ENCODE measurements around the gene URB2. TPM values are rescaled to one million over a fixed set of nuclear protein-coding genes. Genes with fewer than 3 reads are reported as not detected.
A peak's percentile ranks its signal among the peaks of the same experiment; 100 is the strongest.
"Not testable (repeated sequence)": the region's sequence is repeated elsewhere in the genome, so short reads cannot be mapped to it uniquely, and the experiment has no call there.

The URB2 gene
- total RNA-seq, 2 donors from 2014 or later: 11.4 to 15.7 TPM

GRCh38 chr1:229600229-229600628, 25.8 kb upstream of the URB2 start:
- no peak for ATAC-seq
- H3K36me3 Mint-ChIP-seq: peaks cover 16 to 27% of the 10 kb centered on the region in 2 donors
- no peak overlapping the region for H3K27ac Mint-ChIP-seq
- no peaks in the 10 kb centered on the region for H3K9me3 Mint-ChIP-seq
- no peak for DNase-seq (ENCODE audit: low spot score in 2 of 2)

DNA sequence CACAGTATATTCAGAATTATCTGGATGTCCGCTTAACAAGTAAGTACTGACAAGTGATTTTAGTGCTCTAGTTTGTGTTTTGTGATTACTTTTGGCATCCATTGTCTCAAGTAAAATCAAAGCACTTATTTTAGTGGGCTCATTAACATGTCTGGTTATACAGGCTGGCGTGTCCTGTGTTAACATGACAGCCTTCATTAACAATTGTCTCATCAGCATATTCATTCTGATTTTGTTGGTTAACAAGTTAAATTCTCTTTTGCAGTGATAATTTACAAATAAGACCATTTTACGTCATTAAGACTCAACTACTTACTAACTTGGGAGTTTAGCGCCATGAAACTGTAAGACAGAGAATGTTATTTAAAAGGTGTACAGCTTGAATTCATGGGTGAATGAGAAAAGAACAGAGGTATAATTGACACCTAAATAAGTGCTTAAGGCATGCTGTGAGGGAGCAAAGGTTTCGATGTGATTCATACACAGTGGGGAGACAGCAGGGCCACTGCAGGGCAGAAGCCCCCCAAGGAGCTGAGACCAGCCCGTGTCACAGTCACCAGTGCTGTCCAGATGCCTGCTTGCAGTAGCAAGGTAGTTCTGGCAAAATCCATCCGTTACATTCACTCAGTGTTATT, 22.6 kb upstream of the URB2 start:
- ATAC-seq: no peak
- peaks cover 27 to 43% of the 10 kb centered on the region in 2 donors for H3K36me3 Mint-ChIP-seq
- no peak overlapping the region for H3K27ac Mint-ChIP-seq
- DNase-seq (ENCODE audit: low spot score in 2 of 2): no peak
- no peaks in the 10 kb centered on the region for H3K9me3 Mint-ChIP-seq

- Mint-ChIP-seq H3K9me3 (no peaks in the 10 kb centered on the region), H3K36me3 (peaks cover 21 to 25% of the 10 kb centered on the region in 2 donors), H3K27ac (no peak overlapping the region)
- peak; percentile 45 to 87 for ATAC-seq
- no peak for DNase-seq (ENCODE audit: low spot score in 2 of 2)
Observed at GRCh38 chr1:229607370-229607769, 18.7 kb upstream of the URB2 start.

GRCh38 chr1:229608590-229608989, 17.5 kb upstream of the URB2 start:
- Mint-ChIP-seq H3K9me3 (no peaks in the 10 kb centered on the region), H3K27ac (no peak overlapping the region), H3K36me3 (peaks cover 16 to 27% of the 10 kb centered on the region in 2 donors)
- DNase-seq (ENCODE audit: low spot score in 2 of 2) (no peak), ATAC-seq (no peak)

DNA sequence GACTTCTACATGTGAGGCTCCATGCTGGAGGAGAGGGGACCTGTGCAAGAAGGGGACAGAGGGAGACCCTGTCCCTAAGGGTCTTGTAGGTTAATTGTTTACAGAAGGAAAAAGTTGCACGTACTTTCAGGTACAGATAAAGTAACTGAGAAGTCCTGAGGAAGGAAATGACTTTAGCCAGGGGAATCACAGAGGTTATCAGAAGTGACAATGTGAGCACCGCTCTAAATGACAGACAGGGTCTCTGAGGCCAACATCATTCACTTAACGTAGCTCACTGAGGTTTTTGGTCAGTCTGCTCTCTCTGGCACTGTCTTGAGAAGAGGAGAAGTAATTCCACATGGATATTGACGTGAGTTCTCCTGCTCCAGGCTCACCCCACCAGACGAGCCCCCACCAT, 12.1 kb upstream of the URB2 start:
- H3K9me3 Mint-ChIP-seq: no peaks in the 10 kb centered on the region
- no peak for ATAC-seq
- H3K27ac Mint-ChIP-seq: no peak overlapping the region
- DNase-seq (ENCODE audit: low spot score in 2 of 2): no peak
- peaks cover 0 to 15% of the 10 kb centered on the region in 2 donors for H3K36me3 Mint-ChIP-seq

DNA sequence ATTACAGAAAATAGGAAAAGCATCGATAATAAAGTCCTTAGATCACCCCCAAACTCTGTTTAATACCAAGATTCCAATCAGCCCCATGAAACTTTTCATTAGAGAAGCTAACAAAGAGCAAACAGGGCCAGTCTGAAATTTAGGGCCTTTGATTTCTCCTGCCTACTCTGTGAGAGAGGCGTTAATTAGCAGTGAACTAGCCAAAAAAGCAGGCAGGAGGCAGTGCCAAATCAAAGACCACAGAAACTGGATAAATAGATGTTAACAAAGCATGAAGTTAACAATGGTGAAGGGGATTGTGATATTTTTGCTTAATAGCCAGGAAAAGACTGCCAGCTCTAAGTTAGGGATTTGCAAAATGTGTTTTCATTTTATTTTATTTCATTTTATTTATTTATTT, 11.3 kb upstream of the URB2 start:
- Mint-ChIP-seq H3K36me3 (peaks cover 0 to 15% of the 10 kb centered on the region in 2 donors), H3K9me3 (no peaks in the 10 kb centered on the region), H3K27ac (no peak overlapping the region)
- DNase-seq (ENCODE audit: low spot score in 2 of 2): no peak
- ATAC-seq: no peak

GRCh38 chr1:229617351-229618100, 8.5 kb upstream of the URB2 start:
- Mint-ChIP-seq H3K36me3 (peaks cover 0 to 4% of the 10 kb centered on the region in 2 donors), H3K27ac (no peak overlapping the region)

DNA sequence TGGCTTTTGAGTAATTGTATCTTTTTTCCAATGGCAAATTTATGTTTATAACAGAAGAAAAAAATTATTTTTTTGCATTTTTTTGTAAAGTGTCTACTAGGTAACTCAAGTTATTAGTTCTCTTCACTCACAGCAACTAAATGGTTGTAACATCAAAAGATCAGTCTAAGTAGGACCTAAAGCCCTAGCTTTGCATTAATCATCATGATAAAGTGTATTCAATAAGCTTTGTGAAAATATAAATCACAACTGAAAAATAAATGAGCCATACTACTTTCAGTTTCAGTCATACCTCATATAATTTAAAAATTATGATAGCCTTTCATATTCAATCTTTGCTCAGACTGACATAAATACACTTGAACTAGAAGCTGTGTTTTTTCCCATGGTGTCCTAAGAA, 7.0 kb upstream of the URB2 start:
- no peaks in the 10 kb centered on the region for H3K9me3 Mint-ChIP-seq
- H3K27ac Mint-ChIP-seq: no peak overlapping the region
- peak; percentile 52 to 80 for ATAC-seq
- DNase-seq (ENCODE audit: low spot score in 2 of 2): no peak
- no peaks in the 10 kb centered on the region for H3K36me3 Mint-ChIP-seq

More at GRCh38 chr1:229617351-229618100, 8.5 kb upstream of the URB2 start:
- no peak for DNase-seq (ENCODE audit: low spot score in 2 of 2)
- no peaks in the 10 kb centered on the region for H3K9me3 Mint-ChIP-seq
- no peak for ATAC-seq

DNA sequence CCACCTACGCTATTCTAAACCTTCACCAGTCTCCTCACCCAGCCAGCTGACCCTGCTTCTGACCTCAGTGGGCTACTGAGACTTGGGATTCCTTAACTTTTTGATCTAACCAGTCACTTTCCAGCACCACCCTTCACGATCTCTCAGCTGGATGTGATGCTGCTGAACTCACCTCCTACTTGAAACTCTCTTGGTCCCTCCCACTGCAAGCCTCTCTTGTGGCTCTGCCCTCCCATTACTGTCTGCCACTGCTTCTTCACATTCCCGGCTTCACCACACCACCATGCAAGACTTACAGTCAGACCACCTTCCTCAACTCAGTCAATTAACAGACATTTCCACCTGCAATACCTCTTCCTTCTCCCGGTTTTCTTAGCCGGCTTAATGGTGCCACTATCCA, 6.4 kb upstream of the URB2 start:
- Mint-ChIP-seq H3K27ac (peak overlapping the region in 1 of 2 donors; percentile 53), H3K36me3 (peaks cover 0 to under 1% of the 10 kb centered on the region in 2 donors), H3K9me3 (no peaks in the 10 kb centered on the region)
- ATAC-seq (peak; percentile 28 to 33), DNase-seq (ENCODE audit: low spot score in 2 of 2) (no peak)

- DNase-seq (ENCODE audit: low spot score in 2 of 2): no peak
- no peak overlapping the region for H3K27ac Mint-ChIP-seq
- H3K9me3 Mint-ChIP-seq: no peaks in the 10 kb centered on the region
- H3K36me3 Mint-ChIP-seq: peaks cover 5 to 7% of the 10 kb centered on the region in 2 donors
- ATAC-seq: no peak
Observed at GRCh38 chr1:229620876-229621275, 5.2 kb upstream of the URB2 start.

DNA sequence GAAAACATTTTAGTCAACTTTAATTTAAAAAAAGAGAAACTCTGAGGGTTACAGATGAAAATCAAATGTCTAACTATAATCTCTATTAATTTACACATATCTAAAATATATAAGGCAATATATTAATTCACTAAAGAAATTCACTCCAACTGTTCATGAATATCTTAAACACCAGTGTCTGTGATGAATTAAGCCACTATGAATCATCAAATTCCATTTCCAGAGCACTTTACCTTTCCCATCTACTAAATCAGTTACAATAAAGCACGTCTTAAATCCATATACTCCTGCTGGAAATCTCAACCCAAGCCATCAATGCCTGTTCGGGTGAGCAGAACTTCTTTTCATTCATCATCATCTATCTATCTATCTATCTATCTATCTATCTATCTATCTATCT, 4.4 kb upstream of the URB2 start:
- Mint-ChIP-seq H3K9me3 (no peaks in the 10 kb centered on the region), H3K27ac (no peak overlapping the region), H3K36me3 (peaks cover 10% of the 10 kb centered on the region in 2 donors)
- DNase-seq (ENCODE audit: low spot score in 2 of 2) (no peak), ATAC-seq (no peak)

GRCh38 chr1:229622641-229623120, 3.4 kb upstream of the URB2 start:
- H3K36me3 Mint-ChIP-seq: peaks cover 12 to 13% of the 10 kb centered on the region in 2 donors
- not testable (repeated sequence) for H3K9me3 Mint-ChIP-seq; DNase-seq (ENCODE audit: low spot score in 2 of 2); ATAC-seq; H3K27ac Mint-ChIP-seq

GRCh38 chr1:229623225-229623624, 2.8 kb upstream of the URB2 start:
- peaks cover 12 to 13% of the 10 kb centered on the region in 2 donors for H3K36me3 Mint-ChIP-seq
- H3K9me3 Mint-ChIP-seq: no peaks in the 10 kb centered on the region
- ATAC-seq (no peak), DNase-seq (ENCODE audit: low spot score in 2 of 2) (no peak)
- H3K27ac Mint-ChIP-seq: no peak overlapping the region

- no peak for DNase-seq (ENCODE audit: low spot score in 2 of 2)
- H3K9me3 Mint-ChIP-seq: no peaks in the 10 kb centered on the region
- no peak overlapping the region for H3K27ac Mint-ChIP-seq
- peaks cover 17 to 18% of the 10 kb centered on the region in 2 donors for H3K36me3 Mint-ChIP-seq
- no peak for ATAC-seq
Observed at GRCh38 chr1:229623838-229624237, 2.2 kb upstream of the URB2 start.

DNA sequence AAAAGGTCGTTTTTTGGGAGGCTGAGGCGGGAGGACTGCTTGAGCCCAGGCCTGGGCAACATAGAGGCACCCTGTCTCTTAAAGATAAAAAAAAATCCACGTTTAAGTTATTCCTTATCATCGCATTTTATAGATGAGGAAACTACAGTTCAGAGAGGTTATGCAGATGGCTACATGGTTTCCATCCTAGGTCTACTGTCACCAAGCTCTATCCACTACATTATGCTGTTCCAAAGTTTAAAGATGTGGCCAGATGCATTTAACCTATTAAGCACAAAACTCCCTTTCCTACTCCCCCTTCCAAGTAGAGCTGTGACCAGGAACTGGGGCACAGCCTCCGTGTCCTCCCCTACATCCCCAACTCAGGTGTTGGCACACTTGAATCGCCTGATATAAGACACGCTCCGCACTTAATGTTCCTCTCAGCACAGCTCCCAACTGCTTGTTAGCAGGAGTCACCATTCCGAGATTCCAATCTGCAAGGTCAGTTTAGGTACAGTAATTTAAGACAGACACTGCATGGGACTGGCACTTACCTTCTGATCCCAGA, 1.5 kb upstream of the URB2 start:
- peak overlapping the region; percentile 74 to 92 for H3K27ac Mint-ChIP-seq
- H3K36me3 Mint-ChIP-seq: peaks cover 19 to 22% of the 10 kb centered on the region in 2 donors
- no peak for ATAC-seq
- DNase-seq (ENCODE audit: low spot score in 2 of 2): no peak
- no peaks in the 10 kb centered on the region for H3K9me3 Mint-ChIP-seq

DNA sequence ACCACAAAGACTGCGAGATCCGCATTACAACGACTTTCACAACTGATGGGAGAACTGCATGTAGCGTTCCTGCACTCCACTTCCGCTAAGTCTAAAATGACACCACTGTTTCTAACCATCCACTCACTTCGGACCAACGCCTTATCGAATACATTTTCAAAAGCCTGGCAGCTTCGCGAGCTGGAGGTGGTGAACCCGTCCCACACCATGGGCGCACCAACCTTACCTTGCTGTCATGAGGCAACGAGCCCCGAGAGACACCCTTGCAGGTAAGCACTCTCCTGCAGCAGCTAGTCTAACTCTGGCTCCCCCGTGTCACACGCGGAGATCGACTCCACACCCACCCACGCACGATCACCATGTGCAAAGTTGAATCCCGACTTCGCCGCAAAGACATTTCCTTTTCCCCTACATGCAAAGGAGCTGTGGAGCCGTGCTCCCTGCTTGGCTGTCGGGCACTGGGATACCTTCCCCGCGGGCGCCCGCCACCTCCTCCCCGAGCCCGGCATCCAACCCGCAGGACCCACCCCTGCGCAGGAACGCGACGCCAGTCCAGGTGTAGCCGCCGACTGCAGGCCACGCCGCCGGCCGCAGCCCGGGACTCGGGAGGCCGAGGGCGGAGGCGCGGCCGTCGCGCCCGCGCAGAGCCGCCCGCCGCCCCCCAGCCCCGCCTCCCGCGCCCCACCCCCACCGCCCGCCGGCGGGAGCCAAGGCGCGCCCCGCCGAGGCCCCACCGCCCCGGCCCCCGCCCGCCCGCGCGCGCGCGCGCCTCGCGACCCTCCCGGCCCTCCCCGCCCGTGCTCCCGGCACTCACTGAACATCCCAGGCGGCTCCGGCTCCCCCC, 754 bp upstream of the URB2 start:
- ATAC-seq: peak; percentile 32 to 43

More for the DNA sequence above, 754 bp upstream of the URB2 start:
- peak overlapping the region; percentile 74 to 92 for H3K27ac Mint-ChIP-seq
- H3K9me3 Mint-ChIP-seq: no peaks in the 10 kb centered on the region
- peak; percentile 48 to 62 for DNase-seq (ENCODE audit: low spot score in 2 of 2)
- H3K36me3 Mint-ChIP-seq: peaks cover 26 to 29% of the 10 kb centered on the region in 2 donors

Measured in activated naive CD4-positive, alpha-beta T cell treated with anti-CD3 and anti-CD28 coated beads, Interleukin-2, amount 50 U/mL, for 72 hours (primary cell).